Gastrocnemius medialis (tissue), 4 donors: Measurements from ENCODE around the gene ZNF230.

Source experiments
- CTCF ChIP-seq, 5 experiments: fragments of 450-650 bp in 3 of 5; fragments of 200-600 bp in 2 of 5; sonication (generic) in 2 of 5; IDR thresholded peaks in 4 of 5; conservative IDR thresholded peaks in 1 of 5; 1 replicate in 4 of 5; 2 replicates in 1 of 5; pipeline ENCODE4 v1.5.1; 2016 to 2019; ENCODE audit warnings: antibody characterized with exemption in 5 of 5, mild to moderate bottlenecking in 3 of 5, moderate library complexity in 3 of 5
- POLR2A ChIP-seq, 2 donors: fragments of 450-650 bp; IDR thresholded peaks; one replicate each; pipeline ENCODE4 v1.6.1; 2017; ENCODE audit warnings: antibody characterized with exemption in 2 of 2, mild to moderate bottlenecking in 2 of 2, moderate library complexity in 2 of 2

DNA sequence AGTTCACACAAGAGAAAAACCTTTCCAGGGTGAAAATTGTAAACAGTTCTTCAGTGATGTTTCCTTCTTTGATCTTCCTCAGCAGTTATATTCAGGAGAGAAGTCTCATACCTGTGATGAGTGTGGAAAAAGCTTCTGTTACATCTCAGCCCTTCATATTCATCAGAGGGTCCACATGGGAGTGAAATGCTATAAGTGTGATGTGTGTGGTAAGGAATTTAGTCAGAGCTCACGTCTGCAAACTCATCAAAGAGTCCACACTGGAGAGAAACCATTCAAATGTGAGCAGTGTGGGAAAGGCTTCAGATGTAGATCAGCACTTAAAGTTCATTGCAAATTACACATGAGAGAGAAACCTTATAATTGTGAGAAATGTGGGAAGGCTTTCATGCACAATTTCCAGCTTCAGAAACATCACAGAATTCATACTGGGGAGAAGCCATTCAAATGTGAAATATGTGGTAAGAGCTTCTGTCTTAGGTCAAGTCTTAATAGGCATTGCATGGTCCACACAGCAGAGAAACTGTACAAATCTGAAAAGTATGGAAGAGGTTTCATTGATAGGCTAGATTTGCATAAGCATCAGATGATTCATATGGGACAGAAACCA is 29.3 kb downstream of the ZNF230 start:
- TF ChIP-seq CTCF (IDR thresholded peaks at IDR 0.05 in 4 of 5, conservative IDR thresholded peaks at IDR 0.05 in 1 of 5) (no peak), POLR2A (IDR thresholded peaks at IDR 0.05) (no peak)
